OCI-LY1 (cell line): Measurements from ENCODE around the gene FBXL4.

Source experiments
- CTCF ChIP-seq: fragments of 200-600 bp; sonication (generic), shearing (Covaris generic); IDR thresholded peaks from 2 replicates; pipeline ENCODE4 v1.5.1; 2017; ENCODE audit warnings: mild to moderate bottlenecking, antibody characterized with exemption, low read length, moderate library complexity, mixed read lengths
- EZH2 ChIP-seq: fragments of 200-600 bp; sonication (generic), shearing (Covaris generic); IDR thresholded peaks from 2 replicates; pipeline ENCODE4 v1.8.0; 2017; ENCODE audit warnings: borderline replicate concordance, mixed run types, mild to moderate bottlenecking, antibody characterized with exemption, low read length, moderate library complexity, mixed read lengths

- TF ChIP-seq CTCF (no peak), EZH2 (no peak)
Observed at GRCh38 chr6:98984121-98984520, 36.4 kb upstream of the FBXL4 start.
